C4-2B (cell line): Measurements from ENCODE around the gene PLXNA4.
A peak's percentile ranks its signal among the peaks of the same experiment; 100 is the strongest.

Source experiments
- ZFX ChIP-seq: fragments of 450-650 bp; IDR thresholded peaks from 2 replicates; pipeline ENCODE4 v1.6.1; 2017
- TF ChIP-seq, protein P1 (sequence below): fragments of 450-650 bp; conservative IDR thresholded peaks from 2 replicates; pipeline ENCODE4 v1.5.1; 2017; ENCODE audit warnings: mild to moderate bottlenecking

DNA sequence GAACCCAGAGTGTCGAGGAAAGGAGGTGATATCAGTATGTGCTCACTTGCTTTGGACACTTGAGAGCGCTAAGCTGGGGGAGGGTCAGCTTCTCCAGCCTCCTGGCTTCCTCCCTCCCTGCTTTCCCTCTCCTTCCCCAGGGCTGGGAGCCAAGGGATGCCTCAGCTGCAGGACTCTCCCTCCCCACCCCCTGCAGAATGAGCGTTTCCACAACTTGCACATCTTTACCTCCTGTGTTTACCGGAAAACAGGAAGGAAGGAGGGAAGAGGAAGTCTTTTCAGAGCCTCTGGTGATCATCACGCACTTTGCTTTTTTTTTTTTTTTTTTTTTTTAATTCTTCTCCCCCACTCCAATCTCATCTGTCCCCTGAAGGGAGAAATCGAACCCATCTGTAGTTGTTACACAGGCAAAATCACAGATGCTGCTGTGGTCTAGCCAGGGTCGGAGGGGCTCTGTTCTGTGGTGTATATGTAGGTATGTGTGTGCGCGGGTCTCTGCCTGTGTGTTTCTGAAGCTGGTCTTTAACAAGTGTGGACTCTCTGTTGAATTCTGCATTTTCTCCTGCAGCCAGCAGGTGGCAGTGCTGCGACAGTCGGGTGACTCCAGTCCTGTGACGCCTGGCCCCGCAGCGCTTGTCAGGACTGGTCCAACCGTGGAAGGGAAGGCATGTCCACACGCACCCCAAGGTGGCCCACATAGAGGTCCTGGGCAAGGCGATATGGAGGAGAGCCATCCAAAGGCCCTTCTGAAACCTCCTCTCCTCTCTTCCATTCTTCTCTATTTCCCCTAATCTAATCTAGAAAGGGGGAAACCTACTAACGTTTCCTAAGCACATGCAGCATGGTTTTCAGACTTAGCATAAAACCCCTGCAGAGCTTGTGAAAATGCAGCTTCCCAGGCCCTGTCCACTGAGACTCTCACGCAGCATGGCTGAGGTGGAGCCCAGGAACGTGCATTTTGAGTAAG lies 257.6 kb downstream of the PLXNA4 start:
- TF ChIP-seq, protein P1, sequence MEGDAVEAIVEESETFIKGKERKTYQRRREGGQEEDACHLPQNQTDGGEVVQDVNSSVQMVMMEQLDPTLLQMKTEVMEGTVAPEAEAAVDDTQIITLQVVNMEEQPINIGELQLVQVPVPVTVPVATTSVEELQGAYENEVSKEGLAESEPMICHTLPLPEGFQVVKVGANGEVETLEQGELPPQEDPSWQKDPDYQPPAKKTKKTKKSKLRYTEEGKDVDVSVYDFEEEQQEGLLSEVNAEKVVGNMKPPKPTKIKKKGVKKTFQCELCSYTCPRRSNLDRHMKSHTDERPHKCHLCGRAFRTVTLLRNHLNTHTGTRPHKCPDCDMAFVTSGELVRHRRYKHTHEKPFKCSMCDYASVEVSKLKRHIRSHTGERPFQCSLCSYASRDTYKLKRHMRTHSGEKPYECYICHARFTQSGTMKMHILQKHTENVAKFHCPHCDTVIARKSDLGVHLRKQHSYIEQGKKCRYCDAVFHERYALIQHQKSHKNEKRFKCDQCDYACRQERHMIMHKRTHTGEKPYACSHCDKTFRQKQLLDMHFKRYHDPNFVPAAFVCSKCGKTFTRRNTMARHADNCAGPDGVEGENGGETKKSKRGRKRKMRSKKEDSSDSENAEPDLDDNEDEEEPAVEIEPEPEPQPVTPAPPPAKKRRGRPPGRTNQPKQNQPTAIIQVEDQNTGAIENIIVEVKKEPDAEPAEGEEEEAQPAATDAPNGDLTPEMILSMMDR: peak; percentile 97
- TF ChIP-seq ZFX: no peak
